Activated T-cell treated with anti-CD3 and anti-CD28 coated beads, Interleukin-2, amount 50 U/mL, for 48 hours (primary cell): ENCODE results near the gene HYAL4.
A peak's percentile ranks its signal among the peaks of the same experiment; 100 is the strongest.
"Not testable (repeated sequence)": the region's sequence is repeated elsewhere in the genome, so short reads cannot be mapped to it uniquely, and the experiment has no call there.

ENCODE experiments used
- DNase-seq, 2 experiments: peaks; one replicate each; pipeline ENCODE4 v3.0.0-alpha.2; 2020

Gene HYAL4

GRCh38 chr7:123844712-123845219 is at the start of gene HYAL4:
Gene HYAL4 (plus strand): TSS chr7:123845169. CDS start chr7:123868274, 23,105 bp downstream.
- no peak for DNase-seq

DNA sequence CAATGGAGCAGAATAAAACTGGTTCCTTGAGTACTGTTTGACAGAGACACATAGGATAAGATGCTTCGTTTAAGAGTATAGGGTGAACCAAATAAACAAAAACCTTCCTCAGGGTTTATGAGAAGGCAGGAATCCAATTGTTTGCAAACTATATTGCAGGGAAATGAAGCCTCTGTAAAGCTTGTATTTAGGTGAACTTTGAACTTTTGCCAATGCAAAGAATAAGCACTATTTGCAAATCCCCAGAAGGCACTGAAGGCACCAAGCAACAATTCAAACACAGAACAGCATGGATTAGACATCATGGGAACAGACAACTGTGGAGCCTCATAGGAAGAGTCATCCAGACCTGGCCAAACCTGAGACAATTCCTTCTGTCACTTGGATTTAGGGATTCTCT is 49.1 kb upstream of the HYAL4 start:
- DNase-seq, result no peak

DNA sequence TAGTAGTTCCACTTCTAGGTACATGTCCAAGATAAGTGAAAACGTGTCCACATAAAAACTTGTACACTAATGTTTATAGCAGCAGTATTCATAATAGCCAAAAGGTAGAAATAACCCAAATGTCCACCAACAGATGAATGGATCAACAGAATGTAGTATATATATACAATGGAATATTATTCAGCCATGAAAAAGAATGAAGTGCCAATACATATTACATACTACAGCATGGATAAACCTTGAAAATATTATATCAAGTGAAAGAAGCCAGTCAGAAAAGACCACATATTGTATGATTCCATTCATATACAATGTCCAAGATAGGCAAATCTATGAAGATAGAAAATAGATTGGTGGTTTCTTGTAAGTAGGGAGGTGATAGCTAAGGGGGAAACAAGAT is 48.4 kb upstream of the HYAL4 start:
- DNase-seq, result no peak

- no peak for DNase-seq
Measured at GRCh38 chr7:123797673-123798531, 47.1 kb upstream of the HYAL4 start.

GRCh38 chr7:123798532-123799188 is 46.3 kb upstream of the HYAL4 start:
- no peak for DNase-seq

DNA sequence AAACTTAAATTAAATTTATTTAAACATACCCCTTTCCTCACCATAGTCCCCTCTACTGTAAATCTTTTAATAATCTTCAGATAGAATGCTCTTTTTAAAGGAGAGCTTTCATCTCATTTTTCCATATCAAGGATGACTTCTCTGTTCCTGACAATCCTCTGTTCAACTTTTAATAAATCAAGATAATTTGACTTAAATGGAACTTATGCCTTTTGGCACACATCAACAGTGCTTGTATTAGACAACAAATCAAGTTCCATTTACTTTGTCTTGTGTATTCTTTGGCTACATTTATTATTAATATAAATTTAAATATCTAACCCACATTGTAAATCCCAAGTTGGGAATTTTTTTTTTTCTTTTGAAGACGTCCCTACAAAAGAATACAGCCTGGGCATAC is 42.7 kb upstream of the HYAL4 start:
- no peak for DNase-seq

GRCh38 chr7:123805287-123805686 is 39.7 kb upstream of the HYAL4 start:
- DNase-seq, result no peak

GRCh38 chr7:123809471-123809870 is 35.5 kb upstream of the HYAL4 start:
- DNase-seq, result no peak

- no peak for DNase-seq
Measured at GRCh38 chr7:123811056-123811455, 33.9 kb upstream of the HYAL4 start.

DNA sequence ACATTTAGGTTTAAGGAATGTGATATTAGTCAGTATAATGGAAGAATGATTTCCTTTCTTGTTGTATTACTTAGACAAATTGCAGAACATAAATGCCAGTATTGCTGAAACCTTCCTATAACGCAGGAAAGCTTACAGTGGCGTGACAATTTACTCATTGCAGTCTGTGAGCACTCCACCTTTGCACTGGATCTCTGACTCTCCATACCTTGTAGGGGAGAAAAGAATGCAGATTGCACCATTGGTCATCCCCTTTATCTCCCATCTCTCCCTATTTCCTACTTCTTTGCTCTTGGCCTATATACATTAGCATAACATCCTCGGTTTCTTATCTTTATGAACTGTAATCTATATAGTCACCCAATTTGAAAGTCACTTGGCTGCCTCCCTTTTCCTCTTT is 28.1 kb upstream of the HYAL4 start:
- no peak for DNase-seq

DNA sequence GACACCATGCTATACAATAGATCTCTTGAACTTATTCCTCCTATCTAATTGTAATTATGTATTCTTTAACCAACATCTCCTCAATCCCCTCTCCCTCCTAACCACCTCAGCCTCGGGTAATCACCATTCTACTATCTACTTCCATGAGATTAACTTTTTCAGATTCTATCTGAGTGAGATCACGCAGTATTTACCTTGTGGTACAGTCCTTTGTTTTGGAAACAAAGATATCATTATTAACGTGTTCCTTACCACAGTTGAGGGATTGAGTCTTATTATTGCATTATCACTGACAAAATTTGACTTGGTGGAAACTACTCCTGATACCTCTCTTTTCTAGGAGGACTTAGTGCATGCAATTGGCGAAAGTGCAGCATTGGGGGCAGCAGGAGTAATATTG is 26.0 kb upstream of the HYAL4 start:
- no peak for DNase-seq

- not testable (repeated sequence) for DNase-seq
Measured at GRCh38 chr7:123819795-123820194, 25.2 kb upstream of the HYAL4 start.

DNA sequence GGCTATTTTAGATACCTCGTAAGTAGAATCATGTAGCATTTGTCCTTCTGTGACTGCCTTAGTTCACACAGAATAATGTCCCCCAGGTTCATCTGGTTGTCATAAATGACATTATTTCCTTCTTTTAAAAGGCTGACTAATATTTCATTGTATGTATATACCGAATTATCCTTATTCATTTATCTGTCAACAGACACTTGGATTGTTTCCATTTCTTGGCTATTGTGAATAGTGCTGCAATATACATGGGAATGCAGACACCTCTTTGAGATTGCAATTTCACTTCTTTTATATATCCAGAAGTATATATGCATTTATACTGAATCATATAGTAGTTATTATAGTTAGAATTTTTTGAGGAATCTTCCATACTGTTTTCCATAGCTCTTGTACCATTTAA is 24.1 kb upstream of the HYAL4 start:
- DNase-seq, result no peak

GRCh38 chr7:123821320-123821719 is 23.6 kb upstream of the HYAL4 start:
- no peak for DNase-seq

DNA sequence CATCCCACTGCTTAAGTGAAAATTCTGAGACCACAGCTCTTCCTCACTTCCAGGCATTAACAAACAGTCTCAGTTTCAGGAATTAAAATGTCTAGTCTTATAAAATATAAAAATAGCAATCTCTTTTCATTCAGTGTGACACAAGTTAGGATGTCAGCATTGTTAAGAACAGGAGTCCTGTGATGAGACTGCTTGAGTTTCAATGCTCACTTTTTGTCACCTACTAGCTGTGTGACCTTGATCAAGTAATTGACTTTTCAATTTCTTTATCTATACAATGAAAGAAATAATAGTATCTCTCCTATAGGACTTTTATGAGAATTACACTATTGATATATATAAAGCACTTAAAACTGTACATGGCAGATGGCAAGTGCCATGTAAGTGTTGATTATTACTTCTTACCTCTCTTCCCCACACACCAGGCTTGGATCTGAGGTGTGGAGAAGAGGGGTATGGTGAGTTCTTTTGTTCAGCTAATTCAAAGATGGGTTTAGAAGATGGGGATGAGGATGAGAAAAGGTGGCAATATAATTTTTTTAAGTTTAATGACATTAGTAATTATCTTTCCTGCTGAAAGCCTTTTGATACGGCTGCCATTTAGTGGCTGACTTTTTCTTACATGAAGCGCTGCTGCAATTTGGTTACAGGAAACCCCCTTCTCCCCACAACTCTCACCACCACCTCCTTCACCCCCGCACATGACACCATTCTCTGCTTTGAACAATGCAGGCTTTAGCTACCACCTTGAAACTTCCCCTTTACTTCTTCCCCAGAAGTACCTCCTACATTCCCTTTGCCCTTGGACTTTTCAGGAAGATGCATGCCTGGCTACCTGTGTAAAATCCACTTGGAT is 20.8 kb upstream of the HYAL4 start:
- DNase-seq, result peak; percentile 56 to 63

- no peak for DNase-seq
Measured at GRCh38 chr7:123824754-123825067, 20.3 kb upstream of the HYAL4 start.

- DNase-seq, result no peak
Measured at GRCh38 chr7:123828805-123829204, 16.2 kb upstream of the HYAL4 start.

- no peak for DNase-seq
Measured at GRCh38 chr7:123836656-123837055, 8.3 kb upstream of the HYAL4 start.

DNA sequence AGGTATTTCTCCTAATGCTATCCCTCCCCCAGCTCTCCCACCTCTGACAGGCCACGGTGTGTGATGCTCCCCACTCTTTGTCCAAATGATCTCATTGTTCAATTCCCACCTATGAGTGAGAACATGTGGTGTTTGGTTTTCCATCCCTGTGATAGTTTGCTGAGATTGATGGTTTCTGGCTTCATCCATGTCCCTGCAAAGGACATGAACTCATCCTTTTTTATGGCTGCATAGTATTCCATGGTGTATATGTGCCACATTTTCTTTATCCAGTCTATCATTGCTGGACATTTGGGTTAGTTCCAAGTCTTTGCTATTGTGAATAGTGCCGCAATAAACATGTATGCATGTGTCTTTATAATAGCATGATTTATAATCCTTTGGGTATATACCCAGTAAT is 5.9 kb upstream of the HYAL4 start:
- not testable (repeated sequence) for DNase-seq

DNA sequence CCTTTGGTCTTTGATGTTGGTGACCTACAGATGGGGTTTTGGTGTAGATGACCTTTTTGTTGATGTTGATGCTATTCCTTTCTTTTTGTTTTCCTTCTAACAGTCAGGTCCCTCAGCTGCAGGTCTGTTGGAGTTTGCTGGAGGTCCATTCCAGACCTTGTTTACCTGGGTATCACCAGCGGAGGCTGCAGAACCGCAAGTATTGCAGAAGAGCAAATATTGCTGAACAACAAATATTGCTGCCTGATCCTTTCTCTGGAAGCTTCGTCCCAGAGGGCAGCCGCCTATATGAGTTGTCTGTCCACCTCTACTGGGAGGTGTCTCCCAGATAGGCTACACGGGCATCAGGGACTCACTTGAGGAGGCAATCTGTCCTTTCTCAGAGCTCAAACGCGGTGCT is 827 bp upstream of the HYAL4 start:
- not testable (repeated sequence) for DNase-seq

DNA sequence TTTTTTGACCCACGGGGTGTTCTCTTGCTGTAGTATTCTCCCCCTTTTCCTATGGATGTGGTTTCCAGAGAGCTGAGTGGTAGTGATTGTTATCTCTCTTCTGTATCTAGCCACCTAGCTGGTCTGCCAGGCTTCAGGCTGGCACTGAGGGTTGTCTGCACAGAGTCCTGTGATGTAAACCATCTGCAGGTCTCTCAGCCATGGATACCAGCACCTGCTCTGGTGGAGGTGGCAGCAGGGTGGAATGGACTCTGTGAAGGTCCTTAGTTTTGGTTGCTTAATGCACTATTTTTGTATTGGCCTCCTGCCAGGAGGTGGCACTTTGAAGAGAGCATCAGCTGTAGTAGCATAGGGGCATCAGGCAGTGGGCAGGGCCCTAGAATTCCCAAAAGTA is 851 bp downstream of the HYAL4 start:
- DNase-seq, result no peak

DNA sequence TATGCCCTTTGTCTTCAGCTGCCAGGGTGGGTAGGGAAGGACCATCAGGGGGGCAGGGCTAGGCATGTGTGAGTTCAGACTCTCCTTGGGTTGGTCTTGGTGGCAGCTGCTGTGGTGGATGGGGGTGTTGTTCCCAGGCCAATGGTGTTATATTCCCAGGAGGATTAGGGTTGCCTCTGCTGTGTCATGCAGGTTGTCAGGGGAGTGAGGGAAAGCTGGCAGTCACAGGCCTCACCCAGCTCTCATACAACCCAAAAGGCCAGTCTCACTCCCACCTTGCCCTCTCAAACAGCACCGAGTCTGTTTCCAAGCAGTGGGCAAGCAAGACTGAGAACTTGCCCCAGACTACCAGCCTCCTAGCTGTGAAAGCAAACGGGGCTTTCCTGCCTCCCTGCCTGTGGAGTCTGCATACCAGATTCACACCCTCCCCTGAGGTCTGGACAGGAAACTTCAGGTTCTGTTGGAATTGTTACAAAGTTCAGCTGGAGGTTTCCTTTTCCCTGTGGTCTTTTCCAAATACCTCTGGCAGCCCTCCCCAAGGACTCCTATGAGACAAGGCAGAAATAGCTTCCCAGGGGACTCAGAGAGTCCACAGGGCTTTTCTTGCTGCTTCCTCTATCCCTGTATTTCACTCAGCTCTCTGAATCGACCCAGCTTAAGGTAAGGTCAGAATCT is 1.4 kb downstream of the HYAL4 start:
- DNase-seq, result no peak

GRCh38 chr7:123847868-123848267 is 2.9 kb downstream of the HYAL4 start:
- no peak for DNase-seq
